ENCODE measurements around the gene MACROD2.

Gene MACROD2

GRCh38 chr20:14838663-14839628 is 843.6 kb downstream of the MACROD2 start:
- DNase-seq: peak; percentile 71

- no peak for DNase-seq
These were observed 850.2 kb downstream of the MACROD2 start for GRCh38 chr20:14845199-14846160.

- DNase-seq: no peak
These were observed 853.5 kb downstream of the MACROD2 start for GRCh38 chr20:14848806-14849205.

GRCh38 chr20:14853079-14853478 is 857.8 kb downstream of the MACROD2 start:
- DNase-seq: peak; percentile 50

GRCh38 chr20:14855171-14855570 is 859.9 kb downstream of the MACROD2 start:
- DNase-seq: no peak

GRCh38 chr20:14859627-14860026 is 864.3 kb downstream of the MACROD2 start:
- DNase-seq: no peak

- DNase-seq: peak; percentile 61
These were observed 865.1 kb downstream of the MACROD2 start for GRCh38 chr20:14860410-14860814.

GRCh38 chr20:14861028-14861699 is 865.8 kb downstream of the MACROD2 start:
- DNase-seq: no peak

GRCh38 chr20:14865169-14865568 is 869.9 kb downstream of the MACROD2 start:
- no peak for DNase-seq

- no peak for DNase-seq
These were observed 870.4 kb downstream of the MACROD2 start for GRCh38 chr20:14865731-14866130.

GRCh38 chr20:14866841-14867514 is 871.7 kb downstream of the MACROD2 start:
- no peak for DNase-seq

- DNase-seq: no peak
These were observed 882.1 kb downstream of the MACROD2 start for GRCh38 chr20:14877301-14878028.

GRCh38 chr20:14878676-14879019 is 883.3 kb downstream of the MACROD2 start:
- DNase-seq: peak; percentile 19

GRCh38 chr20:14879020-14879697 is 883.8 kb downstream of the MACROD2 start:
- no peak for DNase-seq

GRCh38 chr20:14879839-14880238 is 884.5 kb downstream of the MACROD2 start:
- no peak for DNase-seq

GRCh38 chr20:14881518-14881917 is 886.2 kb downstream of the MACROD2 start:
- DNase-seq: no peak

- DNase-seq: no peak
These were observed 886.8 kb downstream of the MACROD2 start for GRCh38 chr20:14882157-14882556.

GRCh38 chr20:14882846-14883245 is 887.5 kb downstream of the MACROD2 start:
- DNase-seq: no peak

GRCh38 chr20:14883324-14883723 is 888.0 kb downstream of the MACROD2 start:
- DNase-seq: no peak

GRCh38 chr20:14885661-14886060 is 890.3 kb downstream of the MACROD2 start:
- DNase-seq: no peak

- no peak for DNase-seq
These were observed 892.8 kb downstream of the MACROD2 start for GRCh38 chr20:14888134-14888533.

Data from NCI-H2029 (cell line).